ENCODE results near the gene FICD. TPM values are rescaled to one million over a fixed set of nuclear protein-coding genes. Genes with fewer than 3 reads are reported as not detected.

FICD gene
- total RNA-seq, 2 experiments from 2014 or later: 8.4 to 9.0 TPM

- Histone ChIP-seq H3K9me2 (ENCODE audit: insufficient read depth, low read length) (no peaks in the 10 kb centered on the region), H3K36me3 (ENCODE audit: insufficient read depth, low read length) (peaks cover 50% of the 10 kb centered on the region), H2AFZ (ENCODE audit: low read length) (no peak overlapping the region), H3K27ac (ENCODE audit: low read depth, low read length, poor library complexity, severe bottlenecking) (no peak overlapping the region), H3K79me2 (ENCODE audit: insufficient read depth, low read depth, low read length) (no peaks in the 10 kb centered on the region), H3K4me3 (ENCODE audit: low read depth, low read length, poor library complexity, severe bottlenecking) (peak overlapping the region; percentile 84), H3K9me3 (ENCODE audit: low read length) (no peaks in the 10 kb centered on the region), H4K20me1 (ENCODE audit: insufficient read depth, low read length) (no peaks in the 10 kb centered on the region), H3K4me1 (ENCODE audit: insufficient read depth, low read length, poor library complexity, severe bottlenecking) (peaks cover 17% of the 10 kb centered on the region), H3K4me2 (ENCODE audit: low read length) (peak overlapping the region; percentile 90)
- intact Hi-C loops (cut with micrococcal nuclease; ENCODE audit: unreplicated experiment): loop anchor here (5.0 to 10.0 kb wide), 3 partner anchors 101 to 752 kb away; partner anchors contain the start of gene PRDM4
- BruUV-seq (replicated peaks): no TSS peak
- TF ChIP-seq CTCF (conservative IDR thresholded peaks at IDR 0.05; ENCODE audit: low read length) (peak; percentile 43; the same call in 1 of the 2 replicates), EZH2phosphoT487 (IDR thresholded peaks at IDR 0.05; ENCODE audit: borderline replicate concordance, low read depth, low read length) (no peak)
- DNase-seq (ENCODE audit: low spot score): peak; percentile 36
- ChIA-PET POLR2A (interaction anchor here (0.7 to 1.6 kb wide), 3 partner anchors 16 to 874 kb away, joined by 3 to 6 read pairs (median 3); partner anchors contain the start of gene SART3), CTCF (ENCODE audit: unreplicated experiment) (no interaction called here)
Measured at GRCh38 chr12:108516511-108517275, 1.6 kb downstream of the FICD start.

DNA sequence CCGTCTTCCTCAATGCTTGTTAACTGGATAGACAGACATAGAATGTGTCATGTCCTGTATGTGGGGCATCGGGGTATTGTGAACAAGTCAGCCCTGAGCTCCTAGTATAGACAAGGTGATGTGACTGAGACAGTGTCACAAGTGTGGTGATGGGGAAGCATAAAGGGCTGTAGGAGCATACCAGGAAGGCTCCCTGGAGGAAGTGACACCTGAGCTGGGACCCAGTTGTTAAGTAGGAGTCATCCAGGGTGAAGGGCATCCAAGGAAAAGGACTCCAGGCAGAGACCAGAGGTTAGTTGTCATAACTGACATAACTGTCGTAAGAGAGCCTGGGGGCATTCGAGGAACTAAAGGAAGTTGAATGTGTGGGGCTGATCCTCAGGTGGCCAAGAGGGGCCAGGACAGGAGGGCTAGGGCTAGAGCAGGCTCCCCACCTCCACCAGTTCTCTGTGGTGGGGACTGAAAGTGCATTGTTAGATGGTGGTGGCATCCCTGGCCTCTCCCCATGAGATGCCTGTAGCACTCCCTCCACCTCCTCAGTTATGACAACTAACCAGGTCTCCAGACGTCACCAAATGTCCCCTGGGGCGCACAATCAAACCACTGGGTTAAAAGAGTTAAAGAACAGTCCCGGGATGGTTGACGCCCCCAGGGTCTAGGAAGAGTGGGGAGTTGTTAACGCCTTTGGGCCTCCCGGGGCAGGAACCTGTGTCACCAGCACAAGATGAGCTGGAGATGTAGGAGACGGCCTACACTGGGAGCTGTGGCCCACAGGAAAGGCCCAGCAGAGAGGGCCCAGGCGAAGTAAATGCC, 2.4 kb downstream of the FICD start:
- Histone ChIP-seq H4K20me1 (ENCODE audit: insufficient read depth, low read length) (no peaks in the 10 kb centered on the region), H3K4me2 (ENCODE audit: low read length) (no peak overlapping the region), H3K27ac (ENCODE audit: low read depth, low read length, poor library complexity, severe bottlenecking) (no peak overlapping the region), H3K36me3 (ENCODE audit: insufficient read depth, low read length) (peaks cover 58% of the 10 kb centered on the region), H3K9me3 (ENCODE audit: low read length) (no peaks in the 10 kb centered on the region), H3K4me1 (ENCODE audit: insufficient read depth, low read length, poor library complexity, severe bottlenecking) (peaks cover 9% of the 10 kb centered on the region), H3K9me2 (ENCODE audit: insufficient read depth, low read length) (no peaks in the 10 kb centered on the region), H3K4me3 (ENCODE audit: low read depth, low read length, poor library complexity, severe bottlenecking) (no peak overlapping the region), H3K79me2 (ENCODE audit: insufficient read depth, low read depth, low read length) (no peaks in the 10 kb centered on the region), H2AFZ (ENCODE audit: low read length) (no peak overlapping the region)
- ChIA-PET CTCF (ENCODE audit: unreplicated experiment) (no interaction called here), POLR2A (interaction anchor here (0.7 kb wide), 1 partner anchor 875 kb away, joined by 3 read pairs; no protein-coding TSS in a partner anchor)
- no TSS peak for BruUV-seq (replicated peaks)
- no peak for TF ChIP-seq EZH2phosphoT487 (IDR thresholded peaks at IDR 0.05; ENCODE audit: borderline replicate concordance, low read depth, low read length)
- no peak for TF ChIP-seq CTCF (conservative IDR thresholded peaks at IDR 0.05; ENCODE audit: low read length)
- intact Hi-C loops (cut with micrococcal nuclease; ENCODE audit: unreplicated experiment): loop anchor here (5.0 to 10.0 kb wide), 3 partner anchors 100 to 753 kb away; partner anchors contain the start of gene PRDM4
- no peak for DNase-seq (ENCODE audit: low spot score)
